Mesenchymal stem cell (in vitro differentiated cells and primary cell): Measurements from ENCODE around the gene TTLL12.
A peak's percentile ranks its signal among the peaks of the same experiment; 100 is the strongest.

Experiments
- DNase-seq: peaks from one replicate; pipeline ENCODE4 v3.0.0-alpha.2; 2013
- H2AFZ ChIP-seq: one replicate; pipeline ENCODE4 v1.6.1; 2013; ENCODE audit warnings: low read depth, mild to moderate bottlenecking, control low read depth, inconsistent platforms, low read length, moderate library complexity
- H2AK5ac ChIP-seq: 2 replicates; pipeline ENCODE4 v1.6.1; 2013; ENCODE audit warnings: low read length, moderate library complexity, mild to moderate bottlenecking, inconsistent platforms; ENCODE audit not compliant: severe bottlenecking
- H2BK120ac ChIP-seq: one replicate; pipeline ENCODE4 v1.6.1; 2013; ENCODE audit warnings: low read depth, mild to moderate bottlenecking, inconsistent platforms, low read length, moderate library complexity
- H2BK12ac ChIP-seq, 2 experiments: one replicate each; pipeline ENCODE4 v1.6.1; 2013; ENCODE audit warnings: inconsistent platforms in 2 of 2, low read length in 2 of 2, mild to moderate bottlenecking in 2 of 2, moderate library complexity in 2 of 2, control low read depth in 1 of 2
- H2BK15ac ChIP-seq: one replicate; pipeline ENCODE4 v1.6.1; 2013; ENCODE audit warnings: mild to moderate bottlenecking, low read depth, inconsistent platforms; ENCODE audit not compliant: poor library complexity, severe bottlenecking
- H2BK5ac ChIP-seq: 2 replicates; pipeline ENCODE4 v1.6.1; 2013; ENCODE audit warnings: low read depth, mild to moderate bottlenecking, low read length, control low read depth, inconsistent platforms; ENCODE audit not compliant: poor library complexity, severe bottlenecking
- H3K14ac ChIP-seq, 2 experiments: one replicate each; pipeline ENCODE4 v1.6.1; 2013; ENCODE audit warnings: inconsistent platforms in 2 of 2, low read length in 2 of 2, control low read depth in 1 of 2, mild to moderate bottlenecking in 1 of 2, moderate library complexity in 1 of 2
- H3K18ac ChIP-seq, 2 experiments: one replicate each; pipeline ENCODE4 v1.6.1; 2013; ENCODE audit warnings: inconsistent platforms in 2 of 2, low read length in 2 of 2, control low read depth in 1 of 2, low read depth in 1 of 2, mild to moderate bottlenecking in 1 of 2
- H3K23ac ChIP-seq, 2 experiments: one replicate each; pipeline ENCODE4 v1.6.1; 2013; ENCODE audit warnings: inconsistent platforms in 2 of 2, low read length in 2 of 2, mild to moderate bottlenecking in 2 of 2, moderate library complexity in 2 of 2, control low read depth in 1 of 2
- H3K27ac ChIP-seq: 2 replicates; pipeline ENCODE4 v1.5.1; 2013; ENCODE audit warnings: mild to moderate bottlenecking, moderate library complexity, low read length, control low read depth, inconsistent platforms; ENCODE audit not compliant: poor library complexity, severe bottlenecking
- H3K27me3 ChIP-seq, 2 experiments: 2 replicates each; pipeline versions ENCODE4 v1.6.1 to v1.7.0; 2013; ENCODE audit warnings: low read length in 2 of 2, mild to moderate bottlenecking in 2 of 2, moderate library complexity in 2 of 2, control low read depth in 1 of 2, inconsistent platforms in 1 of 2; ENCODE audit not compliant: control insufficient read depth in 1 of 2, insufficient read depth in 1 of 2
- H3K36me3 ChIP-seq, 2 experiments: 2 replicates each; pipeline versions ENCODE4 v1.6.1 to v1.7.0; 2013; ENCODE audit warnings: low read length in 2 of 2, control low read depth in 1 of 2, inconsistent platforms in 1 of 2, low read depth in 1 of 2, mild to moderate bottlenecking in 1 of 2; ENCODE audit not compliant: insufficient read depth in 2 of 2, control insufficient read depth in 1 of 2
- H3K4ac ChIP-seq, 2 experiments: one replicate each; pipeline ENCODE4 v1.6.1; 2013; ENCODE audit warnings: inconsistent platforms in 2 of 2, low read length in 2 of 2, mild to moderate bottlenecking in 2 of 2, moderate library complexity in 2 of 2, control low read depth in 1 of 2, low read depth in 1 of 2
- H3K4me1 ChIP-seq: 2 replicates; pipeline ENCODE4 v1.6.1; 2013; ENCODE audit warnings: low read depth, low read length, control low read depth; ENCODE audit not compliant: control insufficient read depth, insufficient read depth
- H3K4me2 ChIP-seq: 2 replicates; pipeline ENCODE4 v1.6.1; 2013; ENCODE audit warnings: low read length, mild to moderate bottlenecking, inconsistent platforms; ENCODE audit not compliant: poor library complexity, severe bottlenecking
- H3K4me3 ChIP-seq, 2 experiments: 2 replicates each; pipeline versions ENCODE4 v1.5.1 to v1.7.0; 2013; ENCODE audit warnings: low read length in 2 of 2, mild to moderate bottlenecking in 2 of 2, control low read depth in 1 of 2, low read depth in 1 of 2; ENCODE audit not compliant: insufficient read depth in 1 of 2
- H3K79me1 ChIP-seq: replicated peaks from 2 replicates; pipeline ENCODE4 v1.6.1; 2013; ENCODE audit warnings: mild to moderate bottlenecking, control low read depth, low read length, inconsistent platforms; ENCODE audit not compliant: poor library complexity, severe bottlenecking
- H3K9ac ChIP-seq: 2 replicates; pipeline ENCODE4 v1.7.0; 2013; ENCODE audit warnings: mild to moderate bottlenecking, low read length, moderate library complexity
- H3K9me3 ChIP-seq: 2 replicates; pipeline ENCODE4 v1.7.0; 2013; ENCODE audit warnings: mild to moderate bottlenecking, low read length; ENCODE audit not compliant: control insufficient read depth
- H4K8ac ChIP-seq: one replicate; pipeline ENCODE4 v1.6.1; 2013; ENCODE audit warnings: inconsistent platforms, mild to moderate bottlenecking, low read length, moderate library complexity
- H4K91ac ChIP-seq: one replicate; pipeline ENCODE4 v1.6.1; 2013; ENCODE audit warnings: mild to moderate bottlenecking, low read length, inconsistent platforms
- WGBS: methylation state at CpG from one replicate; pipeline ENCODE4 v1.1.7; 2013; ENCODE audit warnings: mixed read lengths; 5-methylcytosine and 5-hydroxymethylcytosine counted together

Gene TTLL12

GRCh38 chr22:43213962-43214361 lies 27.0 kb upstream of the TTLL12 start:
- H2AFZ ChIP-seq: no peak overlapping the region
- H2BK12ac ChIP-seq: no peak overlapping the region
- no peak overlapping the region for H3K4ac ChIP-seq
- no peak overlapping the region for H4K8ac ChIP-seq
- H3K79me1 ChIP-seq: no peaks in the 10 kb centered on the region
- peaks cover 12 to 40% of the 10 kb centered on the region in 2 experiments for H3K27me3 ChIP-seq
- H4K91ac ChIP-seq: no peak overlapping the region
- 85% methylated on average over 10 of the region's 12 CpGs for WGBS
- H3K18ac ChIP-seq: no peak overlapping the region
- H3K9me3 ChIP-seq: no peaks in the 10 kb centered on the region
- H3K4me2 ChIP-seq: no peak overlapping the region
- H3K36me3 ChIP-seq: no peaks in the 10 kb centered on the region
- H3K27ac ChIP-seq: no peak overlapping the region
- peaks cover 4% of the 10 kb centered on the region for H3K4me1 ChIP-seq
- no peak overlapping the region for H2BK15ac ChIP-seq
- no peak overlapping the region for H3K23ac ChIP-seq
- H3K9ac ChIP-seq: no peak overlapping the region
- no peak overlapping the region for H2BK5ac ChIP-seq
- peak overlapping the region in 1 of 2 experiments; percentile 58 for H3K14ac ChIP-seq
- H2AK5ac ChIP-seq: no peak overlapping the region
- no peak for DNase-seq
- no peak overlapping the region for H3K4me3 ChIP-seq
- H2BK120ac ChIP-seq: no peak overlapping the region

- peaks cover 12 to 46% of the 10 kb centered on the region in 2 experiments for H3K27me3 ChIP-seq
- peaks cover 4% of the 10 kb centered on the region for H3K4me1 ChIP-seq
- no peak overlapping the region for H2BK12ac ChIP-seq
- no peak overlapping the region for H3K23ac ChIP-seq
- no peak overlapping the region for H3K14ac ChIP-seq
- no peaks in the 10 kb centered on the region for H3K79me1 ChIP-seq
- no peaks in the 10 kb centered on the region for H3K9me3 ChIP-seq
- no peak overlapping the region for H3K18ac ChIP-seq
- no peak overlapping the region for H3K4ac ChIP-seq
- H2BK15ac ChIP-seq: no peak overlapping the region
- H4K91ac ChIP-seq: no peak overlapping the region
- no peak overlapping the region for H2AK5ac ChIP-seq
- H3K4me3 ChIP-seq: no peak overlapping the region
- H2BK5ac ChIP-seq: no peak overlapping the region
- no peak overlapping the region for H2AFZ ChIP-seq
- no peak overlapping the region for H3K9ac ChIP-seq
- no peak for DNase-seq
- WGBS: 16% methylated on average over 7 of the region's 8 CpGs
- no peak overlapping the region for H3K27ac ChIP-seq
- H2BK120ac ChIP-seq: no peak overlapping the region
- H3K36me3 ChIP-seq: no peaks in the 10 kb centered on the region
- H3K4me2 ChIP-seq: no peak overlapping the region
- H4K8ac ChIP-seq: no peak overlapping the region
Observed at GRCh38 chr22:43213051-43213450, 26.1 kb upstream of the TTLL12 start.

- Histone ChIP-seq H3K9me3 (no peaks in the 10 kb centered on the region), H2AFZ (no peak overlapping the region), H3K27me3 (peaks cover 12 to 46% of the 10 kb centered on the region in 2 experiments), H2BK12ac (no peak overlapping the region), H3K4me3 (no peak overlapping the region), H3K23ac (no peak overlapping the region), H3K4ac (no peak overlapping the region), H3K9ac (no peak overlapping the region), H2BK15ac (no peak overlapping the region), H2AK5ac (no peak overlapping the region), H3K27ac (no peak overlapping the region), H3K79me1 (no peaks in the 10 kb centered on the region), H3K36me3 (no peaks in the 10 kb centered on the region), H3K18ac (no peak overlapping the region), H4K91ac (no peak overlapping the region), H3K4me2 (no peak overlapping the region), H4K8ac (no peak overlapping the region), H2BK120ac (no peak overlapping the region), H2BK5ac (no peak overlapping the region), H3K14ac (no peak overlapping the region), H3K4me1 (peaks cover 4% of the 10 kb centered on the region)
- 92% methylated on average over 21 of the region's 23 CpGs for WGBS
- DNase-seq: no peak
Observed at GRCh38 chr22:43212434-43212952, 25.6 kb upstream of the TTLL12 start.

- Histone ChIP-seq H3K18ac (no peak overlapping the region), H2BK15ac (no peak overlapping the region), H3K4me3 (no peak overlapping the region), H3K4ac (no peak overlapping the region), H2BK120ac (no peak overlapping the region), H2AFZ (no peak overlapping the region), H3K36me3 (no peaks in the 10 kb centered on the region), H3K27me3 (peaks cover 12 to 49% of the 10 kb centered on the region in 2 experiments), H3K9me3 (no peaks in the 10 kb centered on the region), H4K8ac (no peak overlapping the region), H3K9ac (no peak overlapping the region), H3K4me2 (no peak overlapping the region), H3K79me1 (no peaks in the 10 kb centered on the region), H3K4me1 (peaks cover 4% of the 10 kb centered on the region), H3K27ac (no peak overlapping the region), H4K91ac (no peak overlapping the region), H2BK5ac (no peak overlapping the region), H2BK12ac (no peak overlapping the region), H3K23ac (no peak overlapping the region), H3K14ac (no peak overlapping the region), H2AK5ac (no peak overlapping the region)
- DNase-seq: no peak
- WGBS: 82% methylated on average over 11 of the region's 13 CpGs
Observed at GRCh38 chr22:43211941-43212433, 25.1 kb upstream of the TTLL12 start.
